Right lobe of liver (tissue), 6 donors: ENCODE measurements around the gene HSP90AA1. TPM values are rescaled to one million over a fixed set of nuclear protein-coding genes. Genes with fewer than 3 reads are reported as not detected.
A peak's percentile ranks its signal among the peaks of the same experiment; 100 is the strongest.

ENCODE experiments used
- ATAC-seq, 4 donors: fragments of 200-7000 bp; cut with Tn5 transposase; one replicate each; pipeline ENCODE4 v1.9.1; 2020; ENCODE audit warnings: mild to moderate bottlenecking in 4 of 4, moderate library complexity in 4 of 4
- DNase-seq, 3 donors: peaks; one replicate each; pipeline ENCODE4 v3.0.0-alpha.2; 2020
- H3K27ac ChIP-seq, 3 donors: fragments of 200-600 bp; one replicate each; pipeline ENCODE4 v1.8.0; 2022
- H3K27me3 ChIP-seq, 2 donors: fragments of 200-600 bp; one replicate each; pipeline ENCODE4 v1.8.0; 2022
- H3K36me3 ChIP-seq, 4 donors: fragments of 200-600 bp; sonication (generic) in 1 of 4; one replicate each; pipeline versions ENCODE4 v1.5.1 to v1.8.0; 2017 to 2022; ENCODE audit warnings: control low read depth in 1 of 4
- H3K4me1 ChIP-seq, 4 donors: fragments of 200-600 bp; sonication (generic) in 1 of 4; one replicate each; pipeline versions ENCODE4 v1.5.1 to v1.8.0; 2017 to 2022; ENCODE audit warnings: control low read depth in 1 of 4
- H3K4me3 ChIP-seq, 3 donors: fragments of 200-600 bp; one replicate each; pipeline ENCODE4 v1.8.0; 2022
- H3K9me3 ChIP-seq, 4 donors: fragments of 200-600 bp; sonication (generic) in 1 of 4; one replicate each; pipeline versions ENCODE4 v1.5.1 to v1.8.0; 2017 to 2022; ENCODE audit warnings: control low read depth in 1 of 4
- POLR2A ChIP-seq: fragments of 450-650 bp; IDR thresholded peaks from one replicate; pipeline ENCODE4 v1.6.1; 2017; ENCODE audit warnings: antibody characterized with exemption, mild to moderate bottlenecking
- WGBS: methylation state at CpG from one replicate; pipeline ENCODE4 v1.1.6; 2018; ENCODE audit warnings: low coverage, low lambda C conversion rate; ENCODE audit not compliant: insufficient coverage; ENCODE audit errors: missing lambda C conversion rate; 5-methylcytosine and 5-hydroxymethylcytosine counted together
- intact Hi-C, 2 donors: fragments of 100-400 bp; cut with DNase I; formaldehyde crosslinking; loops; one replicate each; pipeline versions ENCODE4 v1.11.2 to v1.14.1; 2022
- total RNA-seq, 6 experiments: library from RNA; depleted of rRNA in 2 of 6; stranded (reverse); fragments of >200 nt in 2 of 6; fragmentation: NEBNext Ultra II Directional in 3 of 6; extraction: Animal tissue kit (Norgen Biotek cat#: 25700) in 3 of 6; gene quantifications; one replicate each; pipeline versions ENCODE4 v1.1.0 to v1.2.4, GENCODE V29; 2016 to 2023
- TF ChIP-seq, protein P1 (sequence below), 4 donors: fragments of 200-600 bp in 3 of 4; fragments of 450-650 bp in 1 of 4; IDR thresholded peaks; one replicate each; pipeline versions ENCODE4 v1.5.1 to v1.8.0; 2016 to 2022; ENCODE audit warnings: antibody characterized with exemption in 4 of 4, mild to moderate bottlenecking in 2 of 4
- donor health status: DM: no; HTN: yes; CAD: no.
- donor health status: DM: no; HTN: no; CAD: no.
- donor health status: DM: no; HTN: no; CAD: no.
- donor health status: DM: no; HTN: yes; CAD: no.
- donor health status: DM: no; HTN: yes; CAD: no.

The HSP90AA1 gene
- total RNA-seq, 6 experiments from 2014 or later: 118 to 672 (median 325) TPM

DNA sequence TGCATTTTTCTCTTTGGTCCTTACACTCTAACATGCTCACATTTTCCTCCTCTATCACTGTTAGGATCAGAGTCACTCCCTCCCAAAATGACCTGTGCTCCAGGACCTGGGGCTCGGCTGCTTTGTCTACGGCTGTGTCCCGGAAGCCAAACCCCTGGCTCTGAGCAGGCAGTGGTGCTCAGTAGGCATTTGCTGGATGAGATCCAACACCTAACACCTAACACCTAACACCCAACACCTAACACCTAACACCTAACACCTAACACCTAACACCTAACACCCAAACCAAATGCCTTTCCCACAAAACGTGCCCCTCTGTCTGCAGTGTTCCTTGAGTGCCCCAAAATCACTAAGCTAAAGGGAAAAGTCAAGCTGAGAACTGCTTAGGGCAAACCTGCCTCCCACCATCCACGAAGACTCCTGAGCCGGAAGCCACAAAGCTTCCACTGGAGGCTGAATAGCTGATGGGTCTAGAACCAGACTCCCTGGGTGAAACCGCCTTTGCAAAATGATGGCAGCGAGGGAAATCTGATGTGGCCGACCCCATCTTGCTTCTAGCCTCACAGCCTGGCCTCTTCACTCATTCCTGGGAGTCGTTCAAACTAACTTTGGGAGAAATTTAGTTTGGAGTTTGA is 29.2 kb downstream of the HSP90AA1 start:
- Histone ChIP-seq H3K4me1 (no peaks in the 10 kb centered on the region), H3K36me3 (peaks cover 0 to 1% (median 0%) of the 10 kb centered on the region in 4 donors), H3K4me3 (no peak overlapping the region), H3K27ac (no peak overlapping the region), H3K27me3 (no peaks in the 10 kb centered on the region), H3K9me3 (no peaks in the 10 kb centered on the region)
- peak in 1 of 4 donors; percentile 24 for ATAC-seq
- 45% methylated on average over 8 of the region's 10 CpGs for WGBS
- DNase-seq: no peak
- intact Hi-C loops: loop anchor here in 1 of 2 donors (5.0 kb wide), 1 partner anchor 45 kb away; no protein-coding TSS in a partner anchor
- TF ChIP-seq, protein P1, sequence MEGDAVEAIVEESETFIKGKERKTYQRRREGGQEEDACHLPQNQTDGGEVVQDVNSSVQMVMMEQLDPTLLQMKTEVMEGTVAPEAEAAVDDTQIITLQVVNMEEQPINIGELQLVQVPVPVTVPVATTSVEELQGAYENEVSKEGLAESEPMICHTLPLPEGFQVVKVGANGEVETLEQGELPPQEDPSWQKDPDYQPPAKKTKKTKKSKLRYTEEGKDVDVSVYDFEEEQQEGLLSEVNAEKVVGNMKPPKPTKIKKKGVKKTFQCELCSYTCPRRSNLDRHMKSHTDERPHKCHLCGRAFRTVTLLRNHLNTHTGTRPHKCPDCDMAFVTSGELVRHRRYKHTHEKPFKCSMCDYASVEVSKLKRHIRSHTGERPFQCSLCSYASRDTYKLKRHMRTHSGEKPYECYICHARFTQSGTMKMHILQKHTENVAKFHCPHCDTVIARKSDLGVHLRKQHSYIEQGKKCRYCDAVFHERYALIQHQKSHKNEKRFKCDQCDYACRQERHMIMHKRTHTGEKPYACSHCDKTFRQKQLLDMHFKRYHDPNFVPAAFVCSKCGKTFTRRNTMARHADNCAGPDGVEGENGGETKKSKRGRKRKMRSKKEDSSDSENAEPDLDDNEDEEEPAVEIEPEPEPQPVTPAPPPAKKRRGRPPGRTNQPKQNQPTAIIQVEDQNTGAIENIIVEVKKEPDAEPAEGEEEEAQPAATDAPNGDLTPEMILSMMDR (IDR thresholded peaks at IDR 0.05): no peak
- TF ChIP-seq POLR2A: no peak

DNA sequence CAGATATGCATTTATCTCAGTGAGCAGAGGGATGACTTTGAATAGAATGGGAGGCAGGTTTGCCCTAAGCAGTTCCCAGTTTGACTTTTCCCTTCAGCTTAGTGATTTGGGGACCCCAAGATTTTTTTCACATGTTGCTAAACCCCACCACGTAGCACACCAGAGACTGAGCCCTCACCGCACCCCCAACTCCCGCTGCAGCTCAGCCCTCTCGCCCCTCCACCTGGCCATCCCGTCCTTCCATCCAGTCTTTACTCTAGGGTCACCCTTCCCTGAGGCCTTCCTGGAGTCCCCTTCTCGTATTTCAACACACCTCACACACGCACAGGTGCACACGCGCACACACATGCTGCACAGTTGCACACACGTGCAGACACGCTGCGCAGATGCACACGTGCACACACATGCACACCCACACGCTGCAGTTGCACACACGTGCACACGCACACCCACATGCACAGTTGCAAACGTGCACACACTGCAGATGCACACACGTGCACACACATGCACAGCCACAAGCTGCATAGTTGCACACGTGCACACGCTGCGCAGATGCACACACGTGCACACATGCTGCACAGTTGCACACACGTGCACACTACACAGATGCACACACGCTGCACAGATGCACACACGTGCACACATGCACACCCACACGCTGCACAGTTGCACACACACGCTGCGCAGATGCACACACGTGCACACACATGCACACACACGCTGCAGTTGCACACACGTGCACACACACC is 30.0 kb downstream of the HSP90AA1 start:
- no peak for DNase-seq
- no peaks in the 10 kb centered on the region for H3K4me1 ChIP-seq
- intact Hi-C loops: loop anchor here in 1 of 2 donors (5.0 kb wide), 1 partner anchor 45 kb away; no protein-coding TSS in a partner anchor
- H3K27me3 ChIP-seq: no peaks in the 10 kb centered on the region
- H3K27ac ChIP-seq: no peak overlapping the region
- TF ChIP-seq, protein P1 (IDR thresholded peaks at IDR 0.05): no peak
- TF ChIP-seq POLR2A: no peak
- H3K9me3 ChIP-seq: no peaks in the 10 kb centered on the region
- 80% methylated on average over 23 of the region's 31 CpGs for WGBS
- peak in 1 of 4 donors; percentile 10 for ATAC-seq
- no peak overlapping the region for H3K4me3 ChIP-seq
- H3K36me3 ChIP-seq: peaks cover 0 to 5% (median 0%) of the 10 kb centered on the region in 4 donors

DNA sequence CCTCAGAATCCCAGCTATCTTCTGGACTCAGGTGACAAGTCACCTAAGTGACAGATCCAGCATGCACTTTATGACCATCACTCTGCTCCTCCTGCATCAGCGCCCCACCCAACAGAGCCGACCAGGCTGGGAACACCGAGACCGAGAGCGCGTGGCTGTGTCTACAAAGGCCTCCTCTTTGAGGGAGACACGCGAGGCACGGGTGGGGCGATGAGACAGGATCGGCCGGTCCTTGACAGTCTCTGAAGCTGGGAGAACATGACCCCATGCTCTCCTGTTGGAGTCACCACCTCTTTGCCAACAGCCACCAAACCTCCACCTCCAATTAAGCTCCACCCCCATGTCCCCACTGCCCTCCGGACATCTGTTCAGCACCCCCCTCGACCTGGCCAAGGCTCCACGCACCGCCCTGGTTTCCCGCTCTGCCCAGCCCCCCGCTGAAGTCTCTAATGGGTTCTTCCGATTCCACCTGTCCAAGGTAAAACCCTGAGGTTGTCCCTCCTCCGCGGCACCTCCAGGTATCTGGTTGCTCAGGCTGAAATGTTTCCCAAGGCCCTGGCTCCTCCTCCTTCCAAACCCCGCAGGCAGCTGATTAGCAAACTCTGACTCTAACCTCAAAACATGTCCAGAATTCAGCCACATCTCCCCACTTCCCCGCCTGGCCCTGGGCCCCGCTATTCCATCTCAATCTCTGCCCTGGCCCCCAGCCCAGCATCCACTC is 31.5 kb downstream of the HSP90AA1 start:
- intact Hi-C loops: loop anchor here in 1 of 2 donors (5.0 kb wide), 1 partner anchor 47 kb away; no protein-coding TSS in a partner anchor
- 77% methylated on average over 12 of the region's 24 CpGs for WGBS

DNA sequence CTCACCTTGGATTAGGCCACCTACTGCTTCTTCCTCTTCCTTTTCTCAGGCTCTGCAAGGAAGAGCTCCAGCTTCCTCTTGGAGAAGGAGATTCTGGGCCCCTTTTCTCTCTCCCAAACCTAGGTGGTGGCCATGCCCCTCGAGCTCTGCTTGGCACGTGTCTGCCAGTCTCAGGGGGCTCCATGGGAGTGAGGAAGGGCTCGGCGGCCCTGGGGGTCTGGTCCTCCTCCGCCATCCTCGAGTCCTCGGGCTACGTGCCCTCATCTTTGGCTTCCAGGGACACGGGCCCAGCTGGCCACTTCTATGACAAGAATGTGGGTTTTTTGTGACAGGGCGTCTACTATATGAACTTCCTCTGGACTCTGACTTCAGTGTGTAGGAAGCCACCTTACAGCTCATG is 34.3 kb downstream of the HSP90AA1 start:
- no peak overlapping the region for H3K4me3 ChIP-seq
- no peaks in the 10 kb centered on the region for H3K4me1 ChIP-seq
- no peaks in the 10 kb centered on the region for H3K9me3 ChIP-seq
- intact Hi-C loops: no loop called here
- no peak overlapping the region for H3K27ac ChIP-seq
- DNase-seq (no peak), ATAC-seq (no peak)
- no peaks in the 10 kb centered on the region for H3K27me3 ChIP-seq
- no CpG with 5 or more reads among the region's 10 CpGs for WGBS
- peaks cover 4 to 46% (median 24%) of the 10 kb centered on the region in 4 donors for H3K36me3 ChIP-seq
- TF ChIP-seq POLR2A: no peak
- TF ChIP-seq, protein P1 (IDR thresholded peaks at IDR 0.05): no peak

More for the DNA sequence above, 31.5 kb downstream of the HSP90AA1 start:
- DNase-seq: no peak
- TF ChIP-seq, protein P1 (IDR thresholded peaks at IDR 0.05): no peak
- no peak for TF ChIP-seq POLR2A
- H3K27me3 ChIP-seq: no peaks in the 10 kb centered on the region
- no peak overlapping the region for H3K4me3 ChIP-seq
- H3K4me1 ChIP-seq: no peaks in the 10 kb centered on the region
- peak in 3 of 4 donors; percentile 13 to 18 (median 17) for ATAC-seq
- no peaks in the 10 kb centered on the region for H3K9me3 ChIP-seq
- no peak overlapping the region for H3K27ac ChIP-seq
- H3K36me3 ChIP-seq: peaks cover 0 to 18% (median 6%) of the 10 kb centered on the region in 4 donors
